Activated CD8-positive, alpha-beta memory T cell treated with anti-CD3 and anti-CD28 coated beads for 36 hours (primary cell): Measurements from ENCODE around the gene PLAU. TPM values are rescaled to one million over a fixed set of nuclear protein-coding genes. Genes with fewer than 3 reads are reported as not detected.

Experiments
- CTCF ChIA-PET: fragments of 350-600 bp; sonication (Branson Sonifier 250); formaldehyde crosslinking; loops from one replicate; lab custom pipeline; 2021; ENCODE audit warnings: antibody characterized with exemption; lab: Charles Lee
- POLR2A ChIA-PET: fragments of 350-600 bp; sonication (Branson Sonifier 250); formaldehyde crosslinking; loops from one replicate; lab custom pipeline; 2021; ENCODE audit warnings: antibody characterized with exemption; lab: Charles Lee
- total RNA-seq, 2 experiments: library from RNA; stranded (reverse); gene quantifications; one replicate each; pipeline ENCODE4 v1.2.3, GENCODE V29; 2021

Gene PLAU
- total RNA-seq, result under 1 TPM; 0.25 to 0.38 TPM

- ChIA-PET CTCF (interaction anchor here (0.8 to 1.9 kb wide), 5 partner anchors 8 to 46 kb away, joined by 3 to 8 read pairs (median 4); no protein-coding TSS in a partner anchor), POLR2A (interaction anchor here (1.1 kb wide), 1 partner anchor 11 kb away, joined by 3 read pairs; no protein-coding TSS in a partner anchor)
Observed at GRCh38 chr10:73910764-73911552, at the start of gene PLAU. Gene PLAU (plus strand): TSS chr10:73911132. CDS start chr10:73911556, 424 bp downstream.

DNA sequence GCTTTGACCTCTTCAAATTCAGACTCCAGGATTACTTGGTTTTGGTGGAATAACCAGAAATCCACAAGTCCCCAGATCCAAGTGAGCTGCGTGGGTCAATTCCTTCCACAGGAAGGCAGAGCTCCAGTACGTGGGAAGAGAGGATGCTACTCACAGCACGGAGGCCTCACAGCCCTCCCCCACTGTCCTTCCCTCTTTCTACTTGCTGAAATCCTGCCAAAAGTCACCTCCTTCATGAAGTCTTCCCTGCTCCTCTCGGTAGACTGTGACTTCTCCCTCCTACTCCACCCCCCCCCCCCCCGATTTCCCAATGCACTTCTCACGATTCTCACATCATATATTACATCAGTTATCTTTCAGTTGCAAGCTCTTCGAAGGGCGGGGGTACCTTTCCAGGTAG lies 48.9 kb upstream of the PLAU start:
- POLR2A ChIA-PET, result no interaction called here

DNA sequence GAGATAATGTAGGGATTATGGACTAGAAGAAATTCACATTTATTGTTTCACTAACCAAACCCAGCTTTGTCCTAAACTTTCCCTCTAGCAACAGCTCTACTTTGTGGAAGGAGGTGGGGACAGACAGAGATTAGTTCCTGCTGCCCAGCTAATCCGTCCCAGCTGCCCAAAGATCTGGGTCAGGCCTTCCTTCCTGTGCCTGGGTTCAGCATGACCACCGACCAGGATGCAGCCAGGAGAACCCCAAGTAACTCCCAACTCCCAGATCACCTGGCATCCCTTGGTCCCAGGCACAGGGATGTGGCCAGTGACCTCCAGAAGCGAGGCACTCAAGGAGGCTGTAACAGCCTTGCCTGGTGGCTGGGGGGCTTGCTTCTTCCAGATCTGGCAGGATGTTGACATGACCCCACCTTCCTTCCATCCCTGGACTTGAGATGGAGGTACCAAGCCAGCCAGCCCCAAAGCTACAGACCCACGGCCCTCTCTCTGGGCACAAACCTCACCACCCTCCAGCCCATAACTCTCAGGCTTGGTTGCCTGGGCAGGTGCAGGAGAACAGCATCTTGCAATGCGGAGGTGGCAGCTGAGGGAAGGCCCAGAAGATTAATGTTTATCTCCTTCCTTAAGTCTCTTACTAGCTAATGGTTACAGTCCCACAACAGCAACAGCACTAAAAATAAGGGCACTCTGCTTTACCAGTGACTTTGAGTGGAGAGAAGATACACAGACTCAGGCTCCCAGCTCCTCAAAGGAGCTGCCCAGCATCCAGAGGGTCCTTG lies 47.7 kb upstream of the PLAU start:
- POLR2A ChIA-PET, result interaction anchor here (1.6 kb wide), 1 partner anchor 11 kb away, joined by 4 read pairs; the partner anchor contains the start of gene CAMK2G

More for the DNA sequence above, 48.9 kb upstream of the PLAU start:
- CTCF ChIA-PET, result interaction anchor here (1.2 to 2.5 kb wide), 6 partner anchors 9 to 333 kb away, joined by 3 to 12 read pairs (median 4); no protein-coding TSS in a partner anchor

GRCh38 chr10:73864229-73864628 lies 46.7 kb upstream of the PLAU start:
- CTCF ChIA-PET, result interaction anchor here (1.1 to 3.4 kb wide), 4 partner anchors 11 to 76 kb away, joined by 3 to 19 read pairs (median 6); partner anchors contain the start of gene CAMK2G
- POLR2A ChIA-PET, result interaction anchor here (2.8 kb wide), 1 partner anchor 10 kb away, joined by 14 read pairs; the partner anchor contains the start of gene CAMK2G

More for the DNA sequence above, 47.7 kb upstream of the PLAU start:
- CTCF ChIA-PET, result interaction anchor here (1.1 to 3.4 kb wide), 3 partner anchors 16 to 77 kb away, joined by 3 to 19 read pairs (median 12); no protein-coding TSS in a partner anchor

- CTCF ChIA-PET, result interaction anchor here (2.7 to 3.4 kb wide), 2 partner anchors 10 to 15 kb away, joined by 8 to 19 read pairs; partner anchors contain the start of gene CAMK2G
- POLR2A ChIA-PET, result interaction anchor here (2.8 kb wide), 1 partner anchor 9 kb away, joined by 14 read pairs; the partner anchor contains the start of gene CAMK2G
Observed at GRCh38 chr10:73865107-73865458, 45.8 kb upstream of the PLAU start.

DNA sequence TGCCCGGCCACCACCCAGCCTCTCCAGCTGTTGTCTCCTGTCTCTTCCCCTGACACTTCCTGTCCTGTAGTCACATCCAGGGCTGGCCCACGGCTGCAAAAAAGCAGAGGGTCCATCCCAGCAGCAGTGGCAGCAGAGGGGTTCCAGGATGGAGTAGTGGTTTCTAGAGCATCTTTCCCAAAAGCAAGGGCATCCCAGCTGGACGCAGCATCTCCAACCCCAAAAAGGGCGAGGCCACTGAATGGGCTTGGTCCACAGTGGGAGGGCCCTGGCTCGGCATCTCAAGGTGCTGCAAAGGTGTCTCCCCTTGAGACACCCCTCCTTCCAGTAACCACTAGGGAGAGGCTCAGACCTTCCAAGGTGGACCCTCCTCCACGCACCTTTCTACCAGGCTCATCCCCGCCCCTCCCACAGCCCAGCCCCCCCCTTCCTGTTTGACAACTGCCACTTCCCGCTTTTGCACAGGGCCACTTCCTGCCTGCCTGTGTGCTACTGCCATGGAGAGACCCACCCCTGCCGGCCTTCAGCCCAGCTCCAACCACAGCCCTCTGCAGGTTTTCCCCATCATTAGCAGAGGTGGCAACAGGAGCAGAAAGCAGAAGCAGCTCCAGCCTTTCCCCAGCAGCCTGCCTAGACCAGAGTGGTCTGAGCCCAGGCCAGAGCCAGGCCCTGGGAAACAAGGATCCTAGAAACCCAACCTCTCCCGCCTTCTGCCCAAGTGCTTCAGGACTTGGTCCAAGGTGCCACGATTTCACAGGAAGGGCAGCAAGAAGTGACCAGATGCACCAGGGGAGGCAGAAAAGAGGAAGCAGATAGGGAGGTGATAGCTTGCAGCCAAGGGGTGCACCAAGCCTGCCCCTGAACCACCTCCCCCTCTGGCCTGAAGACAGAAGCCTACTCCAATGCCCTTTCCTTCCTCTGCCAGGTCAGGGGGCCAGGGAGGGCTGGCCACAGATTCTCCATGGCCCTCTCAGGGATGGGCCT lies 45.2 kb upstream of the PLAU start:
- ChIA-PET POLR2A (interaction anchor here (2.8 kb wide), 1 partner anchor 9 kb away, joined by 14 read pairs; the partner anchor contains the start of gene CAMK2G), CTCF (interaction anchor here (0.6 to 3.4 kb wide), 4 partner anchors 9 to 21 kb away, joined by 3 to 19 read pairs (median 6); partner anchors contain the start of gene CAMK2G)

GRCh38 chr10:73866621-73867020 lies 44.3 kb upstream of the PLAU start:
- CTCF ChIA-PET, result interaction anchor here (1.5 to 3.4 kb wide), 3 partner anchors 8 to 16 kb away, joined by 4 to 19 read pairs (median 8); partner anchors contain the start of gene CAMK2G
- POLR2A ChIA-PET, result interaction anchor here (2.8 kb wide), 1 partner anchor 8 kb away, joined by 14 read pairs; the partner anchor contains the start of gene CAMK2G

GRCh38 chr10:73867126-73867807 lies 43.7 kb upstream of the PLAU start:
- CTCF ChIA-PET, result interaction anchor here (1.5 to 2.7 kb wide), 3 partner anchors 8 to 18 kb away, joined by 4 to 8 read pairs (median 7); partner anchors contain the start of gene CAMK2G
- POLR2A ChIA-PET, result interaction anchor here (1.3 kb wide), 1 partner anchor 10 kb away, joined by 3 read pairs; no protein-coding TSS in a partner anchor

- POLR2A ChIA-PET, result interaction anchor here (1.3 kb wide), 1 partner anchor 11 kb away, joined by 3 read pairs; no protein-coding TSS in a partner anchor
- CTCF ChIA-PET, result interaction anchor here (1.5 to 2.0 kb wide), 2 partner anchors 18 to 19 kb away, joined by 4 to 7 read pairs; no protein-coding TSS in a partner anchor
Observed at GRCh38 chr10:73867871-73868631, 42.9 kb upstream of the PLAU start.

- POLR2A ChIA-PET, result no interaction called here
Observed at GRCh38 chr10:73868655-73869195, 42.2 kb upstream of the PLAU start.

GRCh38 chr10:73871295-73872189 lies 39.4 kb upstream of the PLAU start:
- POLR2A ChIA-PET, result no interaction called here
- CTCF ChIA-PET, result interaction anchor here (1.6 kb wide), 1 partner anchor 24 kb away, joined by 3 read pairs; no protein-coding TSS in a partner anchor

More at GRCh38 chr10:73868655-73869195, 42.2 kb upstream of the PLAU start:
- CTCF ChIA-PET, result interaction anchor here (1.4 to 2.0 kb wide), 3 partner anchors 11 to 72 kb away, joined by 3 to 9 read pairs (median 7); no protein-coding TSS in a partner anchor

GRCh38 chr10:73872190-73872710 lies 38.7 kb upstream of the PLAU start:
- CTCF ChIA-PET, result interaction anchor here (1.6 kb wide), 1 partner anchor 25 kb away, joined by 3 read pairs; no protein-coding TSS in a partner anchor
- POLR2A ChIA-PET, result no interaction called here

DNA sequence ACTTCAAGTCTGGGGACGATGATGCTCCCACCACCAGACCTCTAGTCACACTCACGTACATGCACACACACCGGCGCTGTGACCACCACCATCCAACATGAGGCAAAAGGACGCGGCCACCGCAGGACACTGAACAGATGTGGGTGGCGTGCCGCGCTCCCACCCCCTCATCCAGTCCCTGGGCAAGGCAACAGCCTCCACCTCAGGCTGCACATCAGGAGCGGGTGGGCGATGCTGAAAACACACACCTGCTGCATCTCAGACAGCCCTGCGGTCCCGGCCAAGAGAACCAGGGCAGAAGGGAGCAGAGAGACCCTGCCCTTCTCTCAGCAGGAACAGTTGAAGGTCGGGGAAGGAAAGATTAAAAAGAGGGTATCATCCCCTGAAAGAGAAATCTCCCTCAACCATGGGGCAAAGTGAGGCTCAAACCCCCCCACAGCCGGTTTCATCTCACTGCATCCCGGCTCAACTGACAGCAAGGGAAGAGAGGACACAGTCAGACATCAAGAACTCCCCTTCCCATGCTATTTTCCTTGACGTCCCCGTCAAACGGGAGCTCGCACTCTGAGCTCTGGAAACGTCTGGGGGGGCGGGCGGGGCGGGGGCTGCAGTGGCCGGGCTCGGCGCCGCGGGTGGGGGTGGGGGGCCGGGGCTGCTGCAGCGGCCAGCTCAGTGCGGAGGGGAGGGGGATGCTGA lies 37.6 kb upstream of the PLAU start:
- ChIA-PET POLR2A (interaction anchor here (1.3 to 2.1 kb wide), 3 partner anchors 8 to 80 kb away, joined by 3 to 14 read pairs (median 4); no protein-coding TSS in a partner anchor), CTCF (interaction anchor here (1.6 to 8.2 kb wide), 2 partner anchors 25 to 26 kb away, joined by 3 to 144 read pairs; no protein-coding TSS in a partner anchor)
